Panc1 (cell line): ENCODE results near the gene SLC9B2. TPM values are rescaled to one million over a fixed set of nuclear protein-coding genes. Genes with fewer than 3 reads are reported as not detected.

Source experiments
- ATAC-seq: fragments of 200-7000 bp; cut with Tn5 transposase; 2 replicates; pipeline ENCODE4 v1.9.1; 2020; ENCODE audit warnings: mild to moderate bottlenecking, moderate library complexity
- BruUV-seq: library from RNA; stranded (reverse); fragments of 400-500 nt; replicated peaks from 2 replicates; lab custom pipeline; 2021; lab: Mats Ljungman, UMichigan
- CTCF ChIA-PET: fragments of 300-600 bp; sonication (Branson Sonifier 250); formaldehyde crosslinking; loops from one replicate; lab custom pipeline; 2022; ENCODE audit warnings: antibody characterized with exemption; lab: Charles Lee
- POLR2A ChIA-PET: fragments of 300-600 bp; sonication (Branson Sonifier 250); formaldehyde crosslinking; loops from one replicate; lab custom pipeline; 2022; ENCODE audit warnings: antibody characterized with exemption; lab: Charles Lee
- DNase-seq: peaks from one replicate; pipeline ENCODE4 v3.0.0-alpha.2; 2010; ENCODE audit warnings: low read depth, low spot score
- H3K27ac ChIP-seq: 2 replicates; pipeline ENCODE4 v1.5.1; 2011; ENCODE audit warnings: mild to moderate bottlenecking, low read length, inconsistent platforms
- H3K27me3 ChIP-seq: fragments of 200-500 bp; sonication (Bioruptor generic); 2 replicates; pipeline ENCODE4 v1.6.0; 2014; ENCODE audit warnings: low read length, inconsistent platforms; ENCODE audit not compliant: control insufficient read depth, insufficient read depth
- H3K36me3 ChIP-seq: fragments of 200-500 bp; sonication (Bioruptor generic); 2 replicates; pipeline ENCODE4 v1.5.1; 2014; ENCODE audit warnings: inconsistent platforms, mild to moderate bottlenecking, low read length, moderate library complexity; ENCODE audit not compliant: control insufficient read depth, insufficient read depth
- H3K4me1 ChIP-seq: 2 replicates; pipeline ENCODE4 v1.5.1; 2011; ENCODE audit warnings: inconsistent platforms, mild to moderate bottlenecking, low read length, moderate library complexity; ENCODE audit not compliant: control insufficient read depth, insufficient read depth
- H3K4me3 ChIP-seq, 2 experiments: 2 replicates each; pipeline ENCODE4 v1.5.1; 2011 to 2012; ENCODE audit warnings: low read depth in 2 of 2, low read length in 2 of 2, mild to moderate bottlenecking in 2 of 2, inconsistent platforms in 1 of 2, moderate library complexity in 1 of 2
- H3K9me3 ChIP-seq: fragments of 200-500 bp; sonication (Bioruptor generic); 2 replicates; pipeline ENCODE4 v1.5.1; 2014; ENCODE audit warnings: low read depth, mild to moderate bottlenecking, inconsistent platforms, low read length, moderate library complexity; ENCODE audit not compliant: control insufficient read depth, insufficient read depth
- CTCF ChIP-seq: fragments of 450-650 bp; IDR thresholded peaks from 2 replicates; pipeline ENCODE4 v1.5.1; 2017; ENCODE audit warnings: mild to moderate bottlenecking
- POLR2AphosphoS5 ChIP-seq: IDR thresholded peaks from 2 replicates; pipeline ENCODE4 v1.6.1; 2012; ENCODE audit warnings: mild to moderate bottlenecking, low read depth, low read length, moderate library complexity
- SIN3A ChIP-seq: IDR thresholded peaks from 2 replicates; pipeline ENCODE4 v1.6.1; 2012; ENCODE audit warnings: low read depth, mild to moderate bottlenecking, low read length, moderate library complexity, borderline replicate concordance; ENCODE audit not compliant: insufficient read depth
- TCF7L2 ChIP-seq: IDR thresholded peaks from 2 replicates; pipeline ENCODE4 v1.6.1; 2011; ENCODE audit warnings: mild to moderate bottlenecking, low read depth, low read length, inconsistent platforms
- in situ Hi-C: cut with HindIII; loops from 2 replicates; pipeline ENCODE4 v1.10.0; 2016; ENCODE audit warnings: low sequenced_read_pairs, low pct_unique_long_range_greater_than_20kb
- intact Hi-C: fragments of 100-400 bp; cut with micrococcal nuclease; formaldehyde crosslinking; loops from one replicate; pipeline ENCODE4 v1.10.0; 2022; ENCODE audit not compliant: unreplicated experiment
- total RNA-seq: library from RNA; stranded (reverse); gene quantifications from one replicate; pipeline ENCODE4 v1.2.1, GENCODE V29; 2021; ENCODE audit not compliant: unreplicated experiment
- TF ChIP-seq, protein P1 (sequence below), 2 experiments: IDR thresholded peaks; 2 replicates each; pipeline ENCODE4 v1.6.1; 2011 to 2012; ENCODE audit warnings: low read depth in 2 of 2, control low read depth in 1 of 2, low read length in 1 of 2, mild to moderate bottlenecking in 1 of 2, moderate library complexity in 1 of 2; ENCODE audit not compliant: insufficient read depth in 1 of 2

SLC9B2 gene
- total RNA-seq, 1 experiment from 2014 or later, result 14.6 TPM

GRCh38 chr4:103095080-103095479 lies 18.5 kb upstream of the SLC9B2 start:
- in situ Hi-C loops, result no loop called here
- H3K9me3 ChIP-seq, result no peaks in the 10 kb centered on the region
- no peaks in the 10 kb centered on the region for H3K27me3 ChIP-seq
- TF ChIP-seq, protein P1, sequence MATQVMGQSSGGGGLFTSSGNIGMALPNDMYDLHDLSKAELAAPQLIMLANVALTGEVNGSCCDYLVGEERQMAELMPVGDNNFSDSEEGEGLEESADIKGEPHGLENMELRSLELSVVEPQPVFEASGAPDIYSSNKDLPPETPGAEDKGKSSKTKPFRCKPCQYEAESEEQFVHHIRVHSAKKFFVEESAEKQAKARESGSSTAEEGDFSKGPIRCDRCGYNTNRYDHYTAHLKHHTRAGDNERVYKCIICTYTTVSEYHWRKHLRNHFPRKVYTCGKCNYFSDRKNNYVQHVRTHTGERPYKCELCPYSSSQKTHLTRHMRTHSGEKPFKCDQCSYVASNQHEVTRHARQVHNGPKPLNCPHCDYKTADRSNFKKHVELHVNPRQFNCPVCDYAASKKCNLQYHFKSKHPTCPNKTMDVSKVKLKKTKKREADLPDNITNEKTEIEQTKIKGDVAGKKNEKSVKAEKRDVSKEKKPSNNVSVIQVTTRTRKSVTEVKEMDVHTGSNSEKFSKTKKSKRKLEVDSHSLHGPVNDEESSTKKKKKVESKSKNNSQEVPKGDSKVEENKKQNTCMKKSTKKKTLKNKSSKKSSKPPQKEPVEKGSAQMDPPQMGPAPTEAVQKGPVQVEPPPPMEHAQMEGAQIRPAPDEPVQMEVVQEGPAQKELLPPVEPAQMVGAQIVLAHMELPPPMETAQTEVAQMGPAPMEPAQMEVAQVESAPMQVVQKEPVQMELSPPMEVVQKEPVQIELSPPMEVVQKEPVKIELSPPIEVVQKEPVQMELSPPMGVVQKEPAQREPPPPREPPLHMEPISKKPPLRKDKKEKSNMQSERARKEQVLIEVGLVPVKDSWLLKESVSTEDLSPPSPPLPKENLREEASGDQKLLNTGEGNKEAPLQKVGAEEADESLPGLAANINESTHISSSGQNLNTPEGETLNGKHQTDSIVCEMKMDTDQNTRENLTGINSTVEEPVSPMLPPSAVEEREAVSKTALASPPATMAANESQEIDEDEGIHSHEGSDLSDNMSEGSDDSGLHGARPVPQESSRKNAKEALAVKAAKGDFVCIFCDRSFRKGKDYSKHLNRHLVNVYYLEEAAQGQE (IDR thresholded peaks at IDR 0.05; ENCODE audit: insufficient read depth in 1 of 2, low read depth in 2 of 2, low read length in 1 of 2), result no peak
- H3K27ac ChIP-seq, result no peak overlapping the region
- POLR2A ChIA-PET, result no interaction called here
- intact Hi-C loops, result loop anchor here (5.0 to 10.0 kb wide), 2 partner anchors 473 to 670 kb away; no protein-coding TSS in a partner anchor
- ATAC-seq (no peak), DNase-seq (no peak)
- BruUV-seq, result no TSS peak
- H3K36me3 ChIP-seq, result no peaks in the 10 kb centered on the region
- no peak overlapping the region for H3K4me3 ChIP-seq
- no peaks in the 10 kb centered on the region; the same call in 1 of the 2 replicates for H3K4me1 ChIP-seq
- CTCF ChIA-PET, result no interaction called here

DNA sequence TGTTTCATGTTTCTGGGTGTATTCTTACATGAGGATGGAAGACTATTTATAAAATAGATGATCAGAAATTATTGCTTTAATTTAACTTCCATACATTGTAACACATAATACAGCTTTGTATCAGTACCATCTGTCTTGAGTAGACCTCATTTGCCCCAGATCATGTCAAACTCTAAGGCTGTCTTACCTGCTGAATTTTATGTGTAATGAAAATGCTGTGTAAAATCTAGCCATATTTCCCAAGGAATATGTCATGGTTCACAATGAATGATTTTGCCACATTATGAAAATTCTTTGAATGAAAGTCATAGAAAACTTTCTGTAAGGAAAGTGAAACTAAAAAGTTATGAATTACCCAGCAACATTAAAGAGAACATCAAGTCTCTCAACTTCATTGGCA lies 15.7 kb upstream of the SLC9B2 start:
- no peak for ATAC-seq
- DNase-seq, result no peak
- TF ChIP-seq TCF7L2 (no peak), POLR2AphosphoS5 (no peak), SIN3A (no peak), CTCF (no peak)
- TF ChIP-seq, protein P1 (IDR thresholded peaks at IDR 0.05; ENCODE audit: insufficient read depth in 1 of 2, low read depth in 2 of 2, low read length in 1 of 2), result no peak
- BruUV-seq, result no TSS peak
- H3K9me3 ChIP-seq, result no peaks in the 10 kb centered on the region
- no peak overlapping the region for H3K4me3 ChIP-seq
- POLR2A ChIA-PET, result interaction anchor here (0.6 kb wide), 1 partner anchor 11 kb away, joined by 3 read pairs; no protein-coding TSS in a partner anchor
- no peaks in the 10 kb centered on the region for H3K4me1 ChIP-seq
- no peaks in the 10 kb centered on the region for H3K36me3 ChIP-seq
- CTCF ChIA-PET, result interaction anchor here (0.7 kb wide), 1 partner anchor 220 kb away, joined by 3 read pairs; no protein-coding TSS in a partner anchor
- in situ Hi-C loops, result no loop called here
- intact Hi-C loops, result loop anchor here (10.0 kb wide), 1 partner anchor 667 kb away; no protein-coding TSS in a partner anchor
- no peaks in the 10 kb centered on the region for H3K27me3 ChIP-seq
- no peak overlapping the region for H3K27ac ChIP-seq
